Measurements from ENCODE around the gene TMEM258.
A peak's percentile ranks its signal among the peaks of the same experiment; 100 is the strongest.

GRCh38 chr11:61769169-61769920, 23.1 kb downstream of the TMEM258 start:
- TF ChIP-seq CTCF (IDR thresholded peaks at IDR 0.05) (peak in 4 of 7 experiments; percentile 37 to 45 (median 40)), POLR2A (IDR thresholded peaks at IDR 0.05) (no peak)

Measured in body of pancreas (tissue), 4 donors.